WTC11 (cell line): ENCODE results near the gene SYNRG. TPM values are rescaled to one million over a fixed set of nuclear protein-coding genes. Genes with fewer than 3 reads are reported as not detected.
A peak's percentile ranks its signal among the peaks of the same experiment; 100 is the strongest.

Source experiments
- CREM ChIP-seq: sonication (generic); formaldehyde crosslinking; IDR thresholded peaks from 2 replicates; pipeline ENCODE4 v1.8.1; 2022; ENCODE audit warnings: mild to moderate bottlenecking, missing genetic modification reagents, moderate library complexity
- FOXK1 ChIP-seq: sonication (generic); formaldehyde crosslinking; IDR thresholded peaks from 2 replicates; pipeline ENCODE4 v1.8.0; 2022; ENCODE audit warnings: mild to moderate bottlenecking, moderate library complexity, missing genetic modification reagents
- FOXP1 ChIP-seq: sonication (generic); formaldehyde crosslinking; IDR thresholded peaks from 2 replicates; pipeline ENCODE4 v1.8.0; 2022; ENCODE audit warnings: missing genetic modification reagents, mild to moderate bottlenecking, moderate library complexity, borderline replicate concordance
- KAT7 ChIP-seq: sonication (generic); formaldehyde crosslinking; IDR thresholded peaks from 2 replicates; pipeline ENCODE4 v1.8.1; 2023; ENCODE audit warnings: missing genetic modification reagents, mild to moderate bottlenecking, borderline replicate concordance
- MYBL2 ChIP-seq: sonication (generic); formaldehyde crosslinking; IDR thresholded peaks from 2 replicates; pipeline ENCODE4 v1.8.1; 2023; ENCODE audit warnings: mild to moderate bottlenecking, moderate library complexity, missing genetic modification reagents
- RELA ChIP-seq: sonication (generic); formaldehyde crosslinking; IDR thresholded peaks from 2 replicates; pipeline ENCODE4 v1.8.1; 2022; ENCODE audit warnings: missing genetic modification reagents, mild to moderate bottlenecking, borderline replicate concordance
- RORB ChIP-seq: fragments of 250-450 bp; sonication (Bioruptor Pico); IDR thresholded peaks from 2 replicates; pipeline ENCODE4 v1.9.0; 2021; ENCODE audit warnings: mild to moderate bottlenecking
- STAT6 ChIP-seq: sonication (generic); formaldehyde crosslinking; conservative IDR thresholded peaks from 2 replicates; pipeline ENCODE4 v1.8.1; 2023; ENCODE audit warnings: mild to moderate bottlenecking, low read depth, missing genetic modification reagents, moderate library complexity
- TCF7 ChIP-seq: sonication (generic); formaldehyde crosslinking; IDR thresholded peaks from 2 replicates; pipeline ENCODE4 v1.8.0; 2022; ENCODE audit warnings: mild to moderate bottlenecking, low read depth, missing genetic modification reagents, moderate library complexity
- TP53 ChIP-seq: sonication (generic); formaldehyde crosslinking; IDR thresholded peaks from 2 replicates; pipeline ENCODE4 v1.8.1; 2023; ENCODE audit warnings: mild to moderate bottlenecking, missing genetic modification reagents
- USF2 ChIP-seq: sonication (generic); formaldehyde crosslinking; IDR thresholded peaks from 2 replicates; pipeline ENCODE4 v1.8.1; 2023; ENCODE audit warnings: mild to moderate bottlenecking, missing genetic modification reagents, moderate library complexity
- total RNA-seq: library from RNA; stranded (reverse); gene quantifications from 3 replicates; pipeline ENCODE4 v1.2.3, GENCODE V29; 2021
- TF ChIP-seq, protein P1 (sequence below): sonication (generic); formaldehyde crosslinking; IDR thresholded peaks from 2 replicates; pipeline ENCODE4 v1.8.0; 2023; ENCODE audit warnings: mild to moderate bottlenecking, missing genetic modification reagents
- TF ChIP-seq, protein P2 (sequence below): sonication (generic); formaldehyde crosslinking; IDR thresholded peaks from 2 replicates; pipeline ENCODE4 v1.8.0; 2023; ENCODE audit warnings: missing genetic modification reagents
- TF ChIP-seq, protein P3 (sequence below): fragments of 250-450 bp; sonication (Bioruptor Pico); IDR thresholded peaks from 2 replicates; pipeline ENCODE4 v1.9.0; 2021; ENCODE audit warnings: mild to moderate bottlenecking
- TF ChIP-seq, protein P4 (sequence below): sonication (generic); formaldehyde crosslinking; IDR thresholded peaks from 2 replicates; pipeline ENCODE4 v1.8.1; 2023; ENCODE audit warnings: mild to moderate bottlenecking, moderate library complexity, missing genetic modification reagents
- TF ChIP-seq, protein P5 (sequence below): sonication (generic); formaldehyde crosslinking; IDR thresholded peaks from 2 replicates; pipeline ENCODE4 v1.8.1; 2023; ENCODE audit warnings: mild to moderate bottlenecking, missing genetic modification reagents, moderate library complexity
- TF ChIP-seq, protein P6 (sequence below): fragments of 250-450 bp; sonication (Bioruptor Pico); conservative IDR thresholded peaks from 2 replicates; pipeline ENCODE4 v1.9.0; 2021; ENCODE audit warnings: mild to moderate bottlenecking
- TF ChIP-seq, protein P7 (sequence below): sonication (generic); formaldehyde crosslinking; IDR thresholded peaks from 2 replicates; pipeline ENCODE4 v1.8.1; 2022; ENCODE audit warnings: low read depth, mild to moderate bottlenecking, moderate library complexity, missing genetic modification reagents, borderline replicate concordance

The SYNRG gene
- total RNA-seq, 1 experiment from 2014 or later = 31.3 TPM

DNA sequence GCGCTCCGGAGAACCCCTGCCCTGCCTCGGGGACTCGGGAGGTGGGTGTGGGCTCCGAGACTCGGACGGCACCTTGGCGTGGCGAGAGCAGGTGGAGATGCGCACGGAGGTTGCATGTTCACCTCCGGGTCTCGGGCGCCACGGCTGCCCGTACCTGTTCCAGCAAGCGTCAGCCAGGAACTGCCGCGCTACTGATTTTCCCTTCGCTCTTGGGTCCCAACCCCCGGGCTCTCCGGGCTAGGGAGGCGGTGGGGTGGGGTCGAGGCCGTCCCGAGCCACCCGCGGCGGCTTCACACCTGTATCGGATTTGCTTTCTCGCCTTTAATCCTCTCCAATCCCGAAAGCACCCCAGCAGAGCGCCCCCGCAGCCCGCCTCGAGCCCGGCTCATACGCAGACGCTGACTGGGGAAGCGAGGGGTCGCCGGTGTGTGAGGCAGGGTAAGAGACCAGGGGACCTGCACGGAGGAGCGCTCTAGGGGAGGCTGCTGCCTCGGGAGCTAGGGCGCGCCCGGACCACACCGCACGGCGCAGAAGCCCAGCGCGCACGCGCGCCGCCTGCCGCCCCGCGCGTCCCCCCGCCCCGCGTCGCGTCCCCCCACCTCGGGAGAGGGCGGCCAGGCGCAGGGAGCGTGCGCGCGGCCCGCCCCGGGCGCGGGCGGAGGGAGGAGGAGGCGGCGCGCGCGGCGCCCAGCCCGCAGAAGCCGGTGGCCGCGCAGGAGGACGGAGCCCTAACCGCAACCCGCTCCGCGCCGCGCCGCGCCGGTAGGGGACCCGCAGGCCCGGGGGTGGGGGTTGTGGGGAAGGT is 119.8 kb downstream of the SYNRG start, which contains the start of gene DUSP14 (continued):
- TF ChIP-seq USF2 (CRISPR knock-in tag) (0 out of 2 replicates have a peak, but pooled peaks have one; percentile 12), TP53 (peak; percentile 33; the same call in 1 of the 2 replicates), RELA (CRISPR knock-in tag) (0 out of 2 replicates have a peak, but pooled peaks have one; percentile 27), RORB (CRISPR knock-in tag) (no peak), FOXK1 (CRISPR knock-in tag) (peak; percentile 14; the same call in 1 of the 2 replicates), CREM (CRISPR knock-in tag) (0 out of 2 replicates have a peak, but pooled peaks have one; percentile 33), FOXP1 (CRISPR knock-in tag) (peak; percentile 77), KAT7 (CRISPR knock-in tag) (peak; percentile 75; the same call in 1 of the 2 replicates), MYBL2 (CRISPR knock-in tag) (peak; percentile 87; the same call in 1 of the 2 replicates), TCF7 (no peak), STAT6 (CRISPR knock-in tag) (no peak)
- TF ChIP-seq, protein P1, sequence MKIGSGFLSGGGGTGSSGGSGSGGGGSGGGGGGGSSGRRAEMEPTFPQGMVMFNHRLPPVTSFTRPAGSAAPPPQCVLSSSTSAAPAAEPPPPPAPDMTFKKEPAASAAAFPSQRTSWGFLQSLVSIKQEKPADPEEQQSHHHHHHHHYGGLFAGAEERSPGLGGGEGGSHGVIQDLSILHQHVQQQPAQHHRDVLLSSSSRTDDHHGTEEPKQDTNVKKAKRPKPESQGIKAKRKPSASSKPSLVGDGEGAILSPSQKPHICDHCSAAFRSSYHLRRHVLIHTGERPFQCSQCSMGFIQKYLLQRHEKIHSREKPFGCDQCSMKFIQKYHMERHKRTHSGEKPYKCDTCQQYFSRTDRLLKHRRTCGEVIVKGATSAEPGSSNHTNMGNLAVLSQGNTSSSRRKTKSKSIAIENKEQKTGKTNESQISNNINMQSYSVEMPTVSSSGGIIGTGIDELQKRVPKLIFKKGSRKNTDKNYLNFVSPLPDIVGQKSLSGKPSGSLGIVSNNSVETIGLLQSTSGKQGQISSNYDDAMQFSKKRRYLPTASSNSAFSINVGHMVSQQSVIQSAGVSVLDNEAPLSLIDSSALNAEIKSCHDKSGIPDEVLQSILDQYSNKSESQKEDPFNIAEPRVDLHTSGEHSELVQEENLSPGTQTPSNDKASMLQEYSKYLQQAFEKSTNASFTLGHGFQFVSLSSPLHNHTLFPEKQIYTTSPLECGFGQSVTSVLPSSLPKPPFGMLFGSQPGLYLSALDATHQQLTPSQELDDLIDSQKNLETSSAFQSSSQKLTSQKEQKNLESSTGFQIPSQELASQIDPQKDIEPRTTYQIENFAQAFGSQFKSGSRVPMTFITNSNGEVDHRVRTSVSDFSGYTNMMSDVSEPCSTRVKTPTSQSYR (CRISPR knock-in tag) = peak; percentile 58; the same call in 1 of the 2 replicates
- TF ChIP-seq, protein P2, sequence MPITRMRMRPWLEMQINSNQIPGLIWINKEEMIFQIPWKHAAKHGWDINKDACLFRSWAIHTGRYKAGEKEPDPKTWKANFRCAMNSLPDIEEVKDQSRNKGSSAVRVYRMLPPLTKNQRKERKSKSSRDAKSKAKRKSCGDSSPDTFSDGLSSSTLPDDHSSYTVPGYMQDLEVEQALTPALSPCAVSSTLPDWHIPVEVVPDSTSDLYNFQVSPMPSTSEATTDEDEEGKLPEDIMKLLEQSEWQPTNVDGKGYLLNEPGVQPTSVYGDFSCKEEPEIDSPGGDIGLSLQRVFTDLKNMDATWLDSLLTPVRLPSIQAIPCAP = peak; percentile 15; the same call in 1 of the 2 replicates
- TF ChIP-seq, protein P3, sequence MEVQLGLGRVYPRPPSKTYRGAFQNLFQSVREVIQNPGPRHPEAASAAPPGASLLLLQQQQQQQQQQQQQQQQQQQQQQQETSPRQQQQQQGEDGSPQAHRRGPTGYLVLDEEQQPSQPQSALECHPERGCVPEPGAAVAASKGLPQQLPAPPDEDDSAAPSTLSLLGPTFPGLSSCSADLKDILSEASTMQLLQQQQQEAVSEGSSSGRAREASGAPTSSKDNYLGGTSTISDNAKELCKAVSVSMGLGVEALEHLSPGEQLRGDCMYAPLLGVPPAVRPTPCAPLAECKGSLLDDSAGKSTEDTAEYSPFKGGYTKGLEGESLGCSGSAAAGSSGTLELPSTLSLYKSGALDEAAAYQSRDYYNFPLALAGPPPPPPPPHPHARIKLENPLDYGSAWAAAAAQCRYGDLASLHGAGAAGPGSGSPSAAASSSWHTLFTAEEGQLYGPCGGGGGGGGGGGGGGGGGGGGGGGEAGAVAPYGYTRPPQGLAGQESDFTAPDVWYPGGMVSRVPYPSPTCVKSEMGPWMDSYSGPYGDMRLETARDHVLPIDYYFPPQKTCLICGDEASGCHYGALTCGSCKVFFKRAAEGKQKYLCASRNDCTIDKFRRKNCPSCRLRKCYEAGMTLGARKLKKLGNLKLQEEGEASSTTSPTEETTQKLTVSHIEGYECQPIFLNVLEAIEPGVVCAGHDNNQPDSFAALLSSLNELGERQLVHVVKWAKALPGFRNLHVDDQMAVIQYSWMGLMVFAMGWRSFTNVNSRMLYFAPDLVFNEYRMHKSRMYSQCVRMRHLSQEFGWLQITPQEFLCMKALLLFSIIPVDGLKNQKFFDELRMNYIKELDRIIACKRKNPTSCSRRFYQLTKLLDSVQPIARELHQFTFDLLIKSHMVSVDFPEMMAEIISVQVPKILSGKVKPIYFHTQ = no peak
- TF ChIP-seq, protein P4, sequence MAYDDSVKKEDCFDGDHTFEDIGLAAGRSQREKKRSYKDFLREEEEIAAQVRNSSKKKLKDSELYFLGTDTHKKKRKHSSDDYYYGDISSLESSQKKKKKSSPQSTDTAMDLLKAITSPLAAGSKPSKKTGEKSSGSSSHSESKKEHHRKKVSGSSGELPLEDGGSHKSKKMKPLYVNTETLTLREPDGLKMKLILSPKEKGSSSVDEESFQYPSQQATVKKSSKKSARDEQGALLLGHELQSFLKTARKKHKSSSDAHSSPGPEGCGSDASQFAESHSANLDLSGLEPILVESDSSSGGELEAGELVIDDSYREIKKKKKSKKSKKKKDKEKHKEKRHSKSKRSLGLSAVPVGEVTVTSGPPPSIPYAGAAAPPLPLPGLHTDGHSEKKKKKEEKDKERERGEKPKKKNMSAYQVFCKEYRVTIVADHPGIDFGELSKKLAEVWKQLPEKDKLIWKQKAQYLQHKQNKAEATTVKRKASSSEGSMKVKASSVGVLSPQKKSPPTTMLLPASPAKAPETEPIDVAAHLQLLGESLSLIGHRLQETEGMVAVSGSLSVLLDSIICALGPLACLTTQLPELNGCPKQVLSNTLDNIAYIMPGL (CRISPR knock-in tag) = peak; percentile 78
- TF ChIP-seq, protein P5, sequence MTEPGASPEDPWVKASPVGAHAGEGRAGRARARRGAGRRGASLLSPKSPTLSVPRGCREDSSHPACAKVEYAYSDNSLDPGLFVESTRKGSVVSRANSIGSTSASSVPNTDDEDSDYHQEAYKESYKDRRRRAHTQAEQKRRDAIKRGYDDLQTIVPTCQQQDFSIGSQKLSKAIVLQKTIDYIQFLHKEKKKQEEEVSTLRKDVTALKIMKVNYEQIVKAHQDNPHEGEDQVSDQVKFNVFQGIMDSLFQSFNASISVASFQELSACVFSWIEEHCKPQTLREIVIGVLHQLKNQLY = 0 out of 2 replicates have a peak, but pooled peaks have one; percentile 18
- TF ChIP-seq, protein P6, sequence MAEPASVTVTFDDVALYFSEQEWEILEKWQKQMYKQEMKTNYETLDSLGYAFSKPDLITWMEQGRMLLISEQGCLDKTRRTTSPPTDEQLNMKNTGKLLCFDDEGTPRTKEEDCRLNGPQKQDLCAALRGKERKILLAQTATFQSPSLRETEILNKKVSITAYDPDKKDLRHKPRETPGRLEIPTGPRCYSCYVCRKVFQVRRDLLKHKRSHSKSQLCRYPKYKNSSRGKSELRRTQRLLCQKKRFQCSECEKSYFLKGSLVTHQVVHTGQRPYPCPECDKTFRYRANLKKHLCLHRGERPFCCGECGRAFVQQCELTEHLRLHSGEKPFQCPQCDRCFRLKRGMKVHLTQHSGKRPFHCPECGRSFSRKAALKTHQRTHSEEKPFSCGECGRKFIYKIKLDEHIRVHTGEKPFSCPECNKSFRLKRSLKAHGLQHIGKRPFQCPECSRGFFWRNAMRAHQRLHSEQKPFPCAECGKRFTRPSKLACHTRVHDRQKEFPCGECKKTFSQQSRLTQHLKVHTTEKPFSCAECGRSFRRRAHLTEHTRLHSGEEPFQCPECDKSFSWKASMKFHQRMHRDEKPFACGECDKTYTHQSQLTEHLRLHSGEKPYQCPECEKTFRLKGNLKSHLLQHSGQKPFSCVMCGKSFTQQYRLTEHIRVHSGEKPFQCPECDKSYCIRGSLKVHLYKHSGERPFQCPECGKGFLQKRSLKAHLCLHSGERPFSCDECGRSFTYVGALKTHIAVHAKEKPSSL = no peak
- TF ChIP-seq, protein P7, sequence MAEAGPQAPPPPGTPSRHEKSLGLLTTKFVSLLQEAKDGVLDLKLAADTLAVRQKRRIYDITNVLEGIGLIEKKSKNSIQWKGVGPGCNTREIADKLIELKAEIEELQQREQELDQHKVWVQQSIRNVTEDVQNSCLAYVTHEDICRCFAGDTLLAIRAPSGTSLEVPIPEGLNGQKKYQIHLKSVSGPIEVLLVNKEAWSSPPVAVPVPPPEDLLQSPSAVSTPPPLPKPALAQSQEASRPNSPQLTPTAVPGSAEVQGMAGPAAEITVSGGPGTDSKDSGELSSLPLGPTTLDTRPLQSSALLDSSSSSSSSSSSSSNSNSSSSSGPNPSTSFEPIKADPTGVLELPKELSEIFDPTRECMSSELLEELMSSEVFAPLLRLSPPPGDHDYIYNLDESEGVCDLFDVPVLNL (CRISPR knock-in tag) = 0 out of 2 replicates have a peak, but pooled peaks have one; percentile 59
